IPS-NIHi7 (cell line): ENCODE data around the gene GCLM.
"Not testable (repeated sequence)": the region's sequence is repeated elsewhere in the genome, so short reads cannot be mapped to it uniquely, and the experiment has no call there.

Experiments
- DNase-seq: peaks from one replicate; pipeline ENCODE4 v3.0.0; 2012; ENCODE audit warnings: mixed read lengths; ENCODE audit errors: extremely low spot score

GCLM gene

GRCh38 chr1:93909146-93910050 lies at the start of gene GCLM:
TSS of gene GCLM (minus strand) at chr1:93909430. CDS start at chr1:93909163, 267 bp downstream.
- peak; percentile 95 for DNase-seq

DNA sequence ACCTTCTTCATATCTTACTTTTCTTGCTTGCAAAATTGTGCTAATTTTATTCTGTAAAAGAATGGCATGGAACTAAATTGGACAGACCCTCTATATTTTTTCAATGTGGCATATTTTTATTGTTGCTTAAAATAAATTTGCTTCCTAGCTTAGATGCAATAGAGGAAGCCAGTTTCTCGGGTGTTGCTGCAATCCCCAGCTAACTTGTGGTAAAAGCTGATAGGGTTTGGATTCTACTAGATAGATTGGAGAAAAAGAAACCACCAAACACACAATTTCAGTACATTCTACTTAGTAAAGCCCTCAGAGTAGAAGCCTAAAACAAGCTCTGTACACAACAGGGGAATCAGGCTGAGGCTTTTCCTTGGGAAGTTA lies 49.5 kb upstream of the GCLM start:
- DNase-seq = no peak

GRCh38 chr1:93958032-93958725 lies 48.9 kb upstream of the GCLM start:
- DNase-seq = no peak

DNA sequence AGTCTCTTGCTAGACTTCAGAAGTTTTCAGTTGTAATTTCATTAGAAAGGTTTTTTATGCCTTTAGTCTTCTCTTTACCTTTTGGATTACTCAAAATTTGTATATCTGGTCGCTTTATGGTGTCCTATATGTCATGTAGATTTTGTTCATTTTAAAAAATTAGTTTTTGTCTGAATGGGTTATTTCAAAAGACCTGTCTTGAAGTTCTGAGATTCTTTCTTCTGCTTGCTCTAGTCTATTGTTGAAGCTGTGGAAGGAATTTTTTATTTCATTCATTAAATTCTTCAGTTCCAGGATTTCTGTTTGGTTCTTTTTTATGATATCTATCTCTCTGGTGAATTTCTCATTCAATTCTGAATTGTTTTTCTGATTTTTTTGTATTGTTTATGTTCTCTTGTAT lies 46.5 kb upstream of the GCLM start:
- no peak for DNase-seq

GRCh38 chr1:93947002-93947686 lies 37.9 kb upstream of the GCLM start:
- not testable (repeated sequence) for DNase-seq

DNA sequence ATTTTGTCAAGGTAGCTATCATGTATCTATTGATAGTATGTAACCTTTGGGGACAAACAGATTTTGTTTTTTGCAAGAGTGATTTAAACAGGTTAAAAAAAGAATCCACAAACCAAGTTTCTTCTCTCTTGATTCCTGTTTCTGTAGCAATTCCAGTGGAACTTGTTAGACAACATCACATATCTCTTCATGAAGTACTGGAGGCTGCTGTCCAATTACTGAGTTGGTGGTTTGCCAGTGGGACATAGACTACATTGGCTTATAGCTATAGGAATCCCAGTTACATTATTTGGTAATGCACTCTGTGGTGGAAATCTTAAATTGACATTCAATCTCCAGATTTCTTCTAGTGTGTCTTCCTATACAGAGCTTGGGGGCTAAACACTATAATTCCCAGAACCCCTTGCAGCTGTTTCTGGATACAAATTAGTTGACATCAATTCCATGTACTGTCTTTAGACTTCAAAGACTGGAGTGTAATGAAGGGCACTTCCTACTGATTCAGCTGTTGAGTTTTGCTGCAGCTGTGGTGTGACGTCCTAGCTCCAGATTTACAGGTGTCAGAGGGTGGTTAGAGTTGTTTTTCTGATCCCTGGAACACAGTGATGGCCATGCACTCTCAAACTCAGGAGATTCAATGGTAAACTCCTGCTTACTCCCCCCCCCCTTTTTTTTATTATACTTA lies 29.4 kb upstream of the GCLM start:
- DNase-seq = no peak

DNA sequence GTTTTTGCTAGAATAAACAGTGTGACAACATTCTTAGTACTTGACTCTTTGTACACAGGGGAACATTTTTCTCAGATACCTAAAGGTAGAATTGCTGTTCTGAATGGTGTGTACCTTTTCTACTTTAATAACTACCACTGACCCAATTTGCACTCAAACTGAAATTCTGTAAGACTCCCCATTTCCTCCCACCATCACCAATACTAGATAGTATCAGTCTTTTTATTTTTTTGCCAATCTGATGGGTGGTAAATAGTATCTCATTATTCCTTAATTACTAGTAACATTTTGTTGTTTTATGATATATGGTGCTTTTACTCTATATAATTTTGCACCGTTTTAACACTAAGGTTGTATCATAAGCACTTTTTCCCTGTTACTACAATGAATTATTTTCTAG lies 28.8 kb upstream of the GCLM start:
- no peak for DNase-seq

DNA sequence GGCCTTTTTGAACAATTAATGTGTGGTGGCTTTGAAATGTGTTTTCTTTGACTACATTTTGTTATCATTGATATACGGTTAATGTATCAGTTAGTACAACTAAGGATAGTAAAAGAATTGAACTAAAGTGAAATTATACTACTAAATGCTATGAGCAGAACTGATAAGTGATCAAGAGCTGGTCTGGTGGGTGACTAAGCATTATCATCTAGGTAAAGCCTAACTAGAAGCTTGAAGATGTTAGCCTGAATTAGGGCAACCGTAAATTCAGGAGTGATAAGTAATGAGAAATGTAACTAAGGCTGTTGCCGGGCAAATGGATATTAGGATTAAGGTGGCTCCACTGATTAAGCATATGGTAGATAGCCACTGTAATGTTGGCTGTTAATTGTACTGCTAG lies 16.0 kb upstream of the GCLM start:
- no peak for DNase-seq

GRCh38 chr1:93919780-93920179 lies 10.6 kb upstream of the GCLM start:
- peak; percentile 35 for DNase-seq

DNA sequence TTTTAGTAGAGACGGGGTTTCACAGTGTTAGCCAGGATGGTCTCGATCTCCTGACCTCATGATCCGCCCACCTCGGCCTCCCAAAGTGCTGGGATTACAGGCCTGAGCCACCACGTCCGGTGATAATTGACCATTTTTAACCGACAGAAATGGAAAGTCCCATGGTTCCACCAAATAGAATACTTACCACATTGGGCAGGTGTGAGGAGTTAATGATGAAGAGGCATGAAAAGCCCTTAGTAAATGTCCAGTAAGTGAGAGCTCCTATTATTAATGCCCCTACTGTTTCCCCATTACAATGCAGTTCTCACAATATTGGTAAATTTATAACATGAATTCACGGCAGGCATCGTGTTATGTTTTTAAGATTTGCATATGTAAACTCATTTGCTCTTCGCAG lies 8.1 kb upstream of the GCLM start:
- no peak for DNase-seq

DNA sequence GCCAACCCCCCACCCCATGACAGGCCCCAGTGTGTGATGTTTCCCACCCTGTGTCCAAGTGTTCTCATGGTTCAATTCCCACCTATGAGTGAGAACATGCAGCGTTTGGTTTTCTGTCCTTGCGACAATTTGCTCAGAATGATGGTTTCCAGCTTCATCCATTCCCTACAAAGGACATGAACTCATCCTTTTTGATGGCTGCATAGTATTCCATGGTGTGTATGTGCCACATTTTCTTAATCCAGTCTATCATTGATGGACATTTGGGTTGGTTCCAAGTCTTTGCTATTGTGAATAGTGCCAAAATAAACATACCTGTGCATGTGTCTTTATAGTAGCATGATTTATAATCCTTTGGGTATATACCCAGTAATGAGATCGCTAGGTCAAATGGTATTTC lies 1.6 kb upstream of the GCLM start:
- DNase-seq = not testable (repeated sequence)

DNA sequence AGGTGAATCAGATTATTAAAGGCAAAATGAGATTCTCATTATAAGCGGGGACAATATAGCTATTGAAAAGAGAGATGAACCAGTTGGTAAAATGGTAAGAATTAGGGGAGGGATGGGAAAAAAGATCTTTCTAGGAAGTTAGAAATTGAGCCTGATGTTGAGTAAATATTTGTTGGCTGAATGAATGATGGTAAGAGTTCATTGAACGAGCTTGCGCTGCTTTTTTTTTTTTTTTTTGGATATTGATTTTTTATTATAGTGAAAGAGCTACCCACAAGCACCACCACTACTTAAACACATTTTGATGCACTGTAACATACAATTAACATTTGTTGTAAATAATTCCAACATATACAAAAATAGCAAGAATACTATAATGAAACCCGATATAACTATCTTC lies 1.1 kb upstream of the GCLM start:
- no peak for DNase-seq

DNA sequence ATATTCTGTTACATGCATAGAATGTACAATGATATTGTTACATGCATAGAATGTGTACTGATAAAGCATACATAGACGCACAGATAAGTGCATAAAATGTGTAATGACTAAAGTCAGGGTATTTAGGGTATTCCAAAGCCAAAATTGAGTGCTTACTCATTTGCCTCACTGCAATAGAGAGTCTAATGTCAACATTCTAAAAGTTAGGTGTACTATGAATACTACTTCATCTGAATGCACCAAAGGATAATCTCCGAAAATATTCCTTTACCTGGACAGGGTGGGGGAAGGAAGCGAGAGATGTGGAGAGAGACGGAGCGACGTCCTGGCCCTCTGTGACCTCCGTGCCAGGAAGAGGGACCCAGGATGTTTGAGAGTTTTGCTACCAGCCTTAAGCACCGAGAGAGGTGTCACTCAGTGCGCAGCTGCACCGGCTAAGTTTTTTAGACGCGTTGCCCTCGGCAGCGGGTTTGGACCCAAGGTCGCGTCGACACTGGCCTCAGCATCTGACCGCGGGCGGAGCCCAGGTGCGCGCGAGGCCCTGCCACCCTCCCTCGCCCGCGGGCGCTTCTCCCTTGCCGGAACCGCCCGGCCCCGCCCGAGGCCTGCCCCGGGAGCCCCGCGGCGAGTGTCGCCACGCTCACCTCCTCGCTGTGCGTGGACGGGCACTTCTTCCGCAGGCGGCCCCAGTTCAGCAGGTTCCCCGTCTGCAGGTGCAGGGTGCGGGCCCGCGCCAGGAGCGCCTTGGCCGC lies 660 bp downstream of the GCLM start:
- DNase-seq = peak; percentile 38

DNA sequence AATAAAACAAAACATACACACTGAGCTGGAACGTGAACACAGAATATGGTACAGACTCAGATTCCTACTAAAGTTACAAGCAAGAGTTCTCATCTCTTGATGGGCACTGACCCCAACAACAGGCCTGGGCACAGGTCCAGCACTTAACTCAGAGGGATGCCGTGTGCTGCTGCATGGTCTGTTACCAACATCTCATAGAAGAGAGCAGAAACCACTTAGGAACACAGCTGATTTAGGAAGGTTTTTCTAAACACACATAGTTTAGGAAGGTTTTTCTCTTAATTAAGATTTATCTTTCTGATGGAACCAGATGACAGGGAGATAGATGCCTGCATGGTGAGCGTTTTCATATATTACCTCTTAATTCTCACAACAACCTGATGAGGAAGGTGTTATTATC lies 1.5 kb downstream of the GCLM start:
- DNase-seq = no peak

- DNase-seq = no peak
Observed at GRCh38 chr1:93906480-93906879, 2.8 kb downstream of the GCLM start.

GRCh38 chr1:93905734-93906133 lies 3.5 kb downstream of the GCLM start:
- no peak for DNase-seq

GRCh38 chr1:93905051-93905450 lies 4.2 kb downstream of the GCLM start:
- no peak for DNase-seq

DNA sequence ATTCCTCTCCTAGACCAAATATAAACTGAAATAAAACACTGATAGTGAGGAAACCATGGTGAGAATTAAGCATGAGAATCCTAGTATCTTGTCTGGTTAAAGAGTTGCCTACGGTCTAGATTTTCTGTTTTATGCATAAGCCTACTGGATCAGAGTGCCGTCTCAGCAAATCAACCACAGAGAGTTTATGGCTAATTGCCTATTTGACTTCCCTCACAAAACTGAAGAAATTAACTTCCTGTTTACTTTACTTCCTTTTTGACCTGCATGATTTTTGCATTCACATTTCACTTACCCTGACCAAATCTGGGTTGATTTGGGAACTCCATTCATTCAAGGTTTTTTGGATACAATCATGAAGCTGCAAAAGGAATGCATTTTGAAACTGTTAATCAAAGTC lies 5.0 kb downstream of the GCLM start:
- no peak for DNase-seq

- DNase-seq = no peak
Observed at GRCh38 chr1:93900723-93901504, 8.3 kb downstream of the GCLM start.

- DNase-seq = no peak
Observed at GRCh38 chr1:93899543-93900207, 9.6 kb downstream of the GCLM start.
